Measurements from ENCODE around the gene BMF.

BMF gene

GRCh38 chr15:40046721-40047414, 61.8 kb downstream of the BMF start:
- H3K4me1 ChIP-seq (ENCODE audit: control insufficient read depth, insufficient read depth, low read length, poor library complexity, severe bottlenecking) = peaks cover 33% of the 10 kb centered on the region
- no peaks in the 10 kb centered on the region for H3K36me3 ChIP-seq (ENCODE audit: control insufficient read depth, insufficient read depth, low read length)
- no peaks in the 10 kb centered on the region for H3K27me3 ChIP-seq (replicated peaks; ENCODE audit: control insufficient read depth, insufficient read depth, low read length, poor library complexity, severe bottlenecking)
- no peak overlapping the region for H3K4me3 ChIP-seq (ENCODE audit: insufficient read depth, low read depth, low read length, poor library complexity, severe bottlenecking)
- DNase-seq = no peak
- H3K9me3 ChIP-seq (ENCODE audit: control insufficient read depth, low read length) = no peaks in the 10 kb centered on the region
- peak overlapping the region; percentile 49 for H3K27ac ChIP-seq (ENCODE audit: insufficient read depth, low read length, poor library complexity, severe bottlenecking)

- Histone ChIP-seq H3K4me1 (ENCODE audit: control insufficient read depth, insufficient read depth, low read length, poor library complexity, severe bottlenecking) (peaks cover 33% of the 10 kb centered on the region), H3K27me3 (replicated peaks; ENCODE audit: control insufficient read depth, insufficient read depth, low read length, poor library complexity, severe bottlenecking) (no peaks in the 10 kb centered on the region), H3K27ac (ENCODE audit: insufficient read depth, low read length, poor library complexity, severe bottlenecking) (no peak overlapping the region), H3K4me3 (ENCODE audit: insufficient read depth, low read depth, low read length, poor library complexity, severe bottlenecking) (no peak overlapping the region), H3K9me3 (ENCODE audit: control insufficient read depth, low read length) (no peaks in the 10 kb centered on the region), H3K36me3 (ENCODE audit: control insufficient read depth, insufficient read depth, low read length) (no peaks in the 10 kb centered on the region)
- DNase-seq = no peak
These were observed 63.0 kb downstream of the BMF start for GRCh38 chr15:40045572-40046217.

GRCh38 chr15:40044717-40045571, 63.7 kb downstream of the BMF start:
- Histone ChIP-seq H3K36me3 (ENCODE audit: control insufficient read depth, insufficient read depth, low read length) (no peaks in the 10 kb centered on the region), H3K27ac (ENCODE audit: insufficient read depth, low read length, poor library complexity, severe bottlenecking) (peak overlapping the region; percentile 19), H3K9me3 (ENCODE audit: control insufficient read depth, low read length) (no peaks in the 10 kb centered on the region), H3K4me3 (ENCODE audit: insufficient read depth, low read depth, low read length, poor library complexity, severe bottlenecking) (peak overlapping the region; percentile 4), H3K27me3 (replicated peaks; ENCODE audit: control insufficient read depth, insufficient read depth, low read length, poor library complexity, severe bottlenecking) (no peaks in the 10 kb centered on the region), H3K4me1 (ENCODE audit: control insufficient read depth, insufficient read depth, low read length, poor library complexity, severe bottlenecking) (peaks cover 40% of the 10 kb centered on the region)
- peak; percentile 64 to 67 (median 65) for DNase-seq

- Histone ChIP-seq H3K27ac (ENCODE audit: insufficient read depth, low read length, poor library complexity, severe bottlenecking) (peak overlapping the region; percentile 19), H3K4me1 (ENCODE audit: control insufficient read depth, insufficient read depth, low read length, poor library complexity, severe bottlenecking) (peaks cover 39% of the 10 kb centered on the region), H3K4me3 (ENCODE audit: insufficient read depth, low read depth, low read length, poor library complexity, severe bottlenecking) (no peak overlapping the region), H3K36me3 (ENCODE audit: control insufficient read depth, insufficient read depth, low read length) (no peaks in the 10 kb centered on the region), H3K27me3 (replicated peaks; ENCODE audit: control insufficient read depth, insufficient read depth, low read length, poor library complexity, severe bottlenecking) (no peaks in the 10 kb centered on the region), H3K9me3 (ENCODE audit: control insufficient read depth, low read length) (no peaks in the 10 kb centered on the region)
- DNase-seq = no peak
These were observed 64.6 kb downstream of the BMF start for GRCh38 chr15:40043927-40044716.

DNA sequence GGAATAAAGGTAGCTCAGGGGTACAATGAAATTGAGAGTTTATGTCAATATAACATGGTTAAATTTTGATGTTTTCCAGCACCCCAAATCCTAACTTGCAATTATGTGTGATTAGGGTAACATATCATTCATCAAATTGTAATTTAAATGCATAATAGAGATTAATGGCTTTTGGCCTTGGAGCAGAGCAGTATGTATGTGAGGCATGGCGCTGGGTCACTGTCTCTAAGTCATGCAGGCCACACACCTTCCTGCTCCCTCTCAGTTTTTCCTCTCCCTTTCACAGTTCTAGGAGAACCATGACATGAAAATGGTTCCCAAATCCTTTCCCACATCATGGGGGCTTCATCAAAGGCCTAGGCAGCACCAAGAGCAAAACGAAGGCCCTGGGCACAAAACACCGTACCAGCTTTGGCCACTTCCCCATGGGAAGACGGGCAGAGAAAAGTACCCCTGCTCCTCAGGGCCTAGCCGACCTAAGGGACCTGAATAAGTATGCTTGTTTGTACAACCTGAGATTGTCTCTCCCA, 65.8 kb downstream of the BMF start:
- Histone ChIP-seq H3K9me3 (ENCODE audit: control insufficient read depth, low read length) (no peaks in the 10 kb centered on the region), H3K27me3 (replicated peaks; ENCODE audit: control insufficient read depth, insufficient read depth, low read length, poor library complexity, severe bottlenecking) (no peaks in the 10 kb centered on the region), H3K27ac (ENCODE audit: insufficient read depth, low read length, poor library complexity, severe bottlenecking) (no peak overlapping the region), H3K36me3 (ENCODE audit: control insufficient read depth, insufficient read depth, low read length) (no peaks in the 10 kb centered on the region), H3K4me3 (ENCODE audit: insufficient read depth, low read depth, low read length, poor library complexity, severe bottlenecking) (no peak overlapping the region), H3K4me1 (ENCODE audit: control insufficient read depth, insufficient read depth, low read length, poor library complexity, severe bottlenecking) (peaks cover 31% of the 10 kb centered on the region)
- DNase-seq = no peak

DNA sequence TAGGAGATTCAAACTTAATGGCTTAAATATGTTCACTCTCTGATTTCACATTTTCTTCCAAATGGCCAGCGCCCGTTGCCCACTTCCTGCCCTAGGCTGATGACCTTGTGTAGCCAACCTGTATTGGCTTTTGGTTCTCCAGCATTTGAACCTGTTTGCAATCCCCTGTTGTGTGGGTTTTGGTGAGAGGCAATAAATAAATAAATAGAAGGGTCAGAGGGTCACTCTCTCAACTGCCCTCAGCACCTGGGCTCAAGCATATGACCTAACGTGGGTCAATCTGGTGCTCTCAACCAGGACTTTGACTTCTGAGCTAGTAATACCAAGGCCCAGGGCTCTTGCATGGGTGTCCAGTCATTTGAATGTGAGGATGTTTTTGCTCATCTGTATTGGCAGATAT, 67.9 kb downstream of the BMF start:
- no peaks in the 10 kb centered on the region for H3K27me3 ChIP-seq (replicated peaks; ENCODE audit: control insufficient read depth, insufficient read depth, low read length, poor library complexity, severe bottlenecking)
- no peaks in the 10 kb centered on the region for H3K9me3 ChIP-seq (ENCODE audit: control insufficient read depth, low read length)
- no peak overlapping the region for H3K4me3 ChIP-seq (ENCODE audit: insufficient read depth, low read depth, low read length, poor library complexity, severe bottlenecking)
- DNase-seq = no peak
- peaks cover 13% of the 10 kb centered on the region for H3K36me3 ChIP-seq (ENCODE audit: control insufficient read depth, insufficient read depth, low read length)
- H3K4me1 ChIP-seq (ENCODE audit: control insufficient read depth, insufficient read depth, low read length, poor library complexity, severe bottlenecking) = peaks cover 29% of the 10 kb centered on the region
- no peak overlapping the region for H3K27ac ChIP-seq (ENCODE audit: insufficient read depth, low read length, poor library complexity, severe bottlenecking)

GRCh38 chr15:40040293-40040635, 68.4 kb downstream of the BMF start:
- Histone ChIP-seq H3K27me3 (replicated peaks; ENCODE audit: control insufficient read depth, insufficient read depth, low read length, poor library complexity, severe bottlenecking) (no peaks in the 10 kb centered on the region), H3K4me1 (ENCODE audit: control insufficient read depth, insufficient read depth, low read length, poor library complexity, severe bottlenecking) (peaks cover 27% of the 10 kb centered on the region), H3K4me3 (ENCODE audit: insufficient read depth, low read depth, low read length, poor library complexity, severe bottlenecking) (no peak overlapping the region), H3K36me3 (ENCODE audit: control insufficient read depth, insufficient read depth, low read length) (peaks cover 18% of the 10 kb centered on the region), H3K9me3 (ENCODE audit: control insufficient read depth, low read length) (no peaks in the 10 kb centered on the region), H3K27ac (ENCODE audit: insufficient read depth, low read length, poor library complexity, severe bottlenecking) (peak overlapping the region; percentile 12)
- no peak for DNase-seq

GRCh38 chr15:40038638-40039543, 69.8 kb downstream of the BMF start, which contains the start of gene SRP14:
Gene SRP14 (minus strand): TSS chr15:40039181. CDS start chr15:40039116, 65 bp downstream.
- peak; percentile 82 to 92 (median 90) for DNase-seq
- Histone ChIP-seq H3K27me3 (replicated peaks; ENCODE audit: control insufficient read depth, insufficient read depth, low read length, poor library complexity, severe bottlenecking) (no peaks in the 10 kb centered on the region), H3K4me3 (ENCODE audit: insufficient read depth, low read depth, low read length, poor library complexity, severe bottlenecking) (peak within 1 kb of the TSS; percentile 67)

GRCh38 chr15:40038275-40038637, 70.4 kb downstream of the BMF start:
- peak overlapping the region; percentile 84 for H3K27ac ChIP-seq (ENCODE audit: insufficient read depth, low read length, poor library complexity, severe bottlenecking)
- H3K9me3 ChIP-seq (ENCODE audit: control insufficient read depth, low read length) = no peaks in the 10 kb centered on the region
- DNase-seq = no peak

More at GRCh38 chr15:40038638-40039543, 69.8 kb downstream of the BMF start, which contains the start of gene SRP14:
- H3K4me1 ChIP-seq (ENCODE audit: control insufficient read depth, insufficient read depth, low read length, poor library complexity, severe bottlenecking) = peaks cover 21% of the 10 kb centered on the region
- H3K9me3 ChIP-seq (ENCODE audit: control insufficient read depth, low read length) = no peaks in the 10 kb centered on the region
- H3K27ac ChIP-seq (ENCODE audit: insufficient read depth, low read length, poor library complexity, severe bottlenecking) = peak within 1 kb of the TSS; percentile 84
- peaks cover 32% of the 10 kb centered on the region for H3K36me3 ChIP-seq (ENCODE audit: control insufficient read depth, insufficient read depth, low read length)

More at GRCh38 chr15:40038275-40038637, 70.4 kb downstream of the BMF start:
- Histone ChIP-seq H3K4me1 (ENCODE audit: control insufficient read depth, insufficient read depth, low read length, poor library complexity, severe bottlenecking) (peaks cover 21% of the 10 kb centered on the region), H3K27me3 (replicated peaks; ENCODE audit: control insufficient read depth, insufficient read depth, low read length, poor library complexity, severe bottlenecking) (no peaks in the 10 kb centered on the region), H3K4me3 (ENCODE audit: insufficient read depth, low read depth, low read length, poor library complexity, severe bottlenecking) (peak overlapping the region; percentile 67), H3K36me3 (ENCODE audit: control insufficient read depth, insufficient read depth, low read length) (peaks cover 35% of the 10 kb centered on the region)

All from effector memory CD4-positive, alpha-beta T cell (primary cell).